SK-N-SH treated with all-trans-retinoic acid at 6 μM for 48 hours (cell line): ENCODE results near the gene C17orf107.

Experiments used
- ATAC-seq: fragments of 200-7000 bp; cut with Tn5 transposase; 3 replicates; pipeline ENCODE4 v1.9.1; 2020; ENCODE audit warnings: mild to moderate bottlenecking, moderate library complexity
- ARNTL ChIP-seq: fragments of 450-650 bp; formaldehyde crosslinking; IDR thresholded peaks from 2 replicates; pipeline ENCODE4 v1.5.0; 2020; ENCODE audit warnings: low read depth, mild to moderate bottlenecking, moderate library complexity, borderline replicate concordance
- BACH2 ChIP-seq: fragments of 250-450 bp; sonication (Bioruptor Pico); IDR thresholded peaks from 2 replicates; pipeline ENCODE4 v1.9.0; 2021; ENCODE audit warnings: mild to moderate bottlenecking, borderline replicate concordance
- CSDC2 ChIP-seq: fragments of 250-450 bp; sonication (Bioruptor Pico); IDR thresholded peaks from 2 replicates; pipeline ENCODE4 v1.5.0; 2020; ENCODE audit warnings: mild to moderate bottlenecking, moderate library complexity
- ESRRG ChIP-seq: fragments of 250-450 bp; sonication (Bioruptor Pico); IDR thresholded peaks from 2 replicates; pipeline ENCODE4 v1.6.1; 2021; ENCODE audit warnings: mild to moderate bottlenecking
- GLIS3 ChIP-seq: fragments of 250-450 bp; sonication (Bioruptor Pico); IDR thresholded peaks from 2 replicates; pipeline ENCODE4 v1.5.0; 2020; ENCODE audit warnings: mild to moderate bottlenecking, moderate library complexity
- ISL1 ChIP-seq: fragments of 250-450 bp; sonication (Bioruptor Pico); IDR thresholded peaks from 2 replicates; pipeline ENCODE4 v2.1.2; 2022; ENCODE audit warnings: mild to moderate bottlenecking, moderate library complexity
- OSR1 ChIP-seq: fragments of 250-450 bp; sonication (Bioruptor Pico); IDR thresholded peaks from 2 replicates; pipeline ENCODE4 v1.8.0; 2022; ENCODE audit warnings: moderate library complexity, mild to moderate bottlenecking, inconsistent platforms
- PATZ1 ChIP-seq: fragments of 250-450 bp; sonication (Bioruptor Pico); IDR thresholded peaks from 2 replicates; pipeline ENCODE4 v1.8.0; 2020; ENCODE audit warnings: mild to moderate bottlenecking, moderate library complexity, borderline replicate concordance
- PPARA ChIP-seq: fragments of 250-450 bp; sonication (Bioruptor Pico); IDR thresholded peaks from 2 replicates; pipeline ENCODE4 v1.5.0; 2020; ENCODE audit warnings: mild to moderate bottlenecking, borderline replicate concordance
- RARB ChIP-seq: fragments of 250-450 bp; sonication (Bioruptor Pico); IDR thresholded peaks from 2 replicates; pipeline ENCODE4 v1.8.0; 2021; ENCODE audit warnings: mild to moderate bottlenecking, moderate library complexity
- SNAI2 ChIP-seq: fragments of 250-450 bp; sonication (Bioruptor Pico); IDR thresholded peaks from 2 replicates; pipeline ENCODE4 v1.5.0; 2020; ENCODE audit warnings: mild to moderate bottlenecking, moderate library complexity
- TCF4 ChIP-seq: fragments of 250-450 bp; sonication (Bioruptor Pico); IDR thresholded peaks from 2 replicates; pipeline ENCODE4 v1.8.0; 2021; ENCODE audit warnings: mild to moderate bottlenecking, moderate library complexity, borderline replicate concordance
- TOX ChIP-seq: fragments of 250-450 bp; sonication (Bioruptor Pico); IDR thresholded peaks from 2 replicates; pipeline ENCODE4 v1.8.0; 2021; ENCODE audit warnings: mild to moderate bottlenecking, moderate library complexity, borderline replicate concordance
- ZC3H10 ChIP-seq: fragments of 250-450 bp; sonication (Bioruptor Pico); IDR thresholded peaks from 2 replicates; pipeline ENCODE4 v1.5.1; 2021; ENCODE audit warnings: mild to moderate bottlenecking, moderate library complexity
- ZFP3 ChIP-seq: fragments of 250-450 bp; sonication (Bioruptor Pico); IDR thresholded peaks from 2 replicates; pipeline ENCODE4 v1.5.0; 2020; ENCODE audit warnings: mild to moderate bottlenecking, moderate library complexity
- ZFP30 ChIP-seq: fragments of 450-650 bp; formaldehyde crosslinking; IDR thresholded peaks from 2 replicates; pipeline ENCODE4 v1.5.0; 2022; ENCODE audit warnings: mild to moderate bottlenecking, moderate library complexity
- ZNF565 ChIP-seq: fragments of 450-650 bp; formaldehyde crosslinking; conservative IDR thresholded peaks from 2 replicates; pipeline ENCODE4 v1.5.0; 2020; ENCODE audit warnings: low read depth, mild to moderate bottlenecking, moderate library complexity
- ZNF70 ChIP-seq: fragments of 450-650 bp; formaldehyde crosslinking; IDR thresholded peaks from 2 replicates; pipeline ENCODE4 v1.5.0; 2020; ENCODE audit warnings: mild to moderate bottlenecking, moderate library complexity
- ZNF8 ChIP-seq: fragments of 450-650 bp; formaldehyde crosslinking; IDR thresholded peaks from 2 replicates; pipeline ENCODE4 v1.5.0; 2020; ENCODE audit warnings: mild to moderate bottlenecking, moderate library complexity
- TF ChIP-seq, protein P1 (sequence below): fragments of 250-450 bp; sonication (Bioruptor Pico); IDR thresholded peaks from 2 replicates; pipeline ENCODE4 v1.5.1; 2020; ENCODE audit warnings: low read depth, mild to moderate bottlenecking, moderate library complexity
- TF ChIP-seq, protein P2 (sequence below): fragments of 250-450 bp; sonication (Bioruptor Pico); IDR thresholded peaks from 2 replicates; pipeline ENCODE4 v1.5.0; 2020; ENCODE audit warnings: mild to moderate bottlenecking, moderate library complexity
- TF ChIP-seq, protein P3 (sequence below): fragments of 250-450 bp; sonication (Bioruptor Pico); IDR thresholded peaks from 2 replicates; pipeline ENCODE4 v1.5.1; 2021; ENCODE audit warnings: mild to moderate bottlenecking, moderate library complexity

C17orf107 gene

GRCh38 chr17:4881761-4882555, 17.4 kb upstream of the C17orf107 start:
- peak; percentile 92 for ATAC-seq
- no peak for TF ChIP-seq PPARA (CRISPR knock-in tag)
- TF ChIP-seq ISL1 (CRISPR knock-in tag) = no peak
- TF ChIP-seq ESRRG (CRISPR knock-in tag) = no peak
- no peak for TF ChIP-seq CSDC2 (CRISPR knock-in tag)
- no peak for TF ChIP-seq ZNF70 (CRISPR knock-in tag)
- no peak for TF ChIP-seq ZNF565 (CRISPR knock-in tag)
- no peak for TF ChIP-seq ZFP3 (CRISPR knock-in tag)
- no peak for TF ChIP-seq SNAI2
- no peak for TF ChIP-seq TCF4
- no peak for TF ChIP-seq ARNTL (CRISPR knock-in tag)
- TF ChIP-seq ZFP30 = no peak
- TF ChIP-seq, protein P1, sequence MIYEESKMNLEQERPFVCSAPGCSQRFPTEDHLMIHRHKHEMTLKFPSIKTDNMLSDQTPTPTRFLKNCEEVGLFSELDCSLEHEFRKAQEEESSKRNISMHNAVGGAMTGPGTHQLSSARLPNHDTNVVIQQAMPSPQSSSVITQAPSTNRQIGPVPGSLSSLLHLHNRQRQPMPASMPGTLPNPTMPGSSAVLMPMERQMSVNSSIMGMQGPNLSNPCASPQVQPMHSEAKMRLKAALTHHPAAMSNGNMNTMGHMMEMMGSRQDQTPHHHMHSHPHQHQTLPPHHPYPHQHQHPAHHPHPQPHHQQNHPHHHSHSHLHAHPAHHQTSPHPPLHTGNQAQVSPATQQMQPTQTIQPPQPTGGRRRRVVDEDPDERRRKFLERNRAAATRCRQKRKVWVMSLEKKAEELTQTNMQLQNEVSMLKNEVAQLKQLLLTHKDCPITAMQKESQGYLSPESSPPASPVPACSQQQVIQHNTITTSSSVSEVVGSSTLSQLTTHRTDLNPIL (CRISPR knock-in tag) = no peak
- TF ChIP-seq ZNF8 (CRISPR knock-in tag) = no peak
- no peak for TF ChIP-seq PATZ1 (CRISPR knock-in tag)
- TF ChIP-seq GLIS3 = no peak
- no peak for TF ChIP-seq ZC3H10 (CRISPR knock-in tag)
- TF ChIP-seq, protein P2, sequence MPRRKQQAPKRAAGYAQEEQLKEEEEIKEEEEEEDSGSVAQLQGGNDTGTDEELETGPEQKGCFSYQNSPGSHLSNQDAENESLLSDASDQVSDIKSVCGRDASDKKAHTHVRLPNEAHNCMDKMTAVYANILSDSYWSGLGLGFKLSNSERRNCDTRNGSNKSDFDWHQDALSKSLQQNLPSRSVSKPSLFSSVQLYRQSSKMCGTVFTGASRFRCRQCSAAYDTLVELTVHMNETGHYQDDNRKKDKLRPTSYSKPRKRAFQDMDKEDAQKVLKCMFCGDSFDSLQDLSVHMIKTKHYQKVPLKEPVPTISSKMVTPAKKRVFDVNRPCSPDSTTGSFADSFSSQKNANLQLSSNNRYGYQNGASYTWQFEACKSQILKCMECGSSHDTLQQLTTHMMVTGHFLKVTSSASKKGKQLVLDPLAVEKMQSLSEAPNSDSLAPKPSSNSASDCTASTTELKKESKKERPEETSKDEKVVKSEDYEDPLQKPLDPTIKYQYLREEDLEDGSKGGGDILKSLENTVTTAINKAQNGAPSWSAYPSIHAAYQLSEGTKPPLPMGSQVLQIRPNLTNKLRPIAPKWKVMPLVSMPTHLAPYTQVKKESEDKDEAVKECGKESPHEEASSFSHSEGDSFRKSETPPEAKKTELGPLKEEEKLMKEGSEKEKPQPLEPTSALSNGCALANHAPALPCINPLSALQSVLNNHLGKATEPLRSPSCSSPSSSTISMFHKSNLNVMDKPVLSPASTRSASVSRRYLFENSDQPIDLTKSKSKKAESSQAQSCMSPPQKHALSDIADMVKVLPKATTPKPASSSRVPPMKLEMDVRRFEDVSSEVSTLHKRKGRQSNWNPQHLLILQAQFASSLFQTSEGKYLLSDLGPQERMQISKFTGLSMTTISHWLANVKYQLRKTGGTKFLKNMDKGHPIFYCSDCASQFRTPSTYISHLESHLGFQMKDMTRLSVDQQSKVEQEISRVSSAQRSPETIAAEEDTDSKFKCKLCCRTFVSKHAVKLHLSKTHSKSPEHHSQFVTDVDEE (CRISPR knock-in tag) = no peak
- no peak for TF ChIP-seq BACH2
- TF ChIP-seq TOX = no peak
- no peak for TF ChIP-seq OSR1 (CRISPR knock-in tag)

GRCh38 chr17:4884489-4884888, 14.8 kb upstream of the C17orf107 start:
- no peak for ATAC-seq
- no peak for TF ChIP-seq ZFP3 (CRISPR knock-in tag)
- TF ChIP-seq ARNTL (CRISPR knock-in tag) = no peak
- no peak for TF ChIP-seq ZNF8 (CRISPR knock-in tag)
- no peak for TF ChIP-seq PATZ1 (CRISPR knock-in tag)
- TF ChIP-seq SNAI2 = no peak
- TF ChIP-seq ZNF70 (CRISPR knock-in tag) = no peak
- TF ChIP-seq, protein P1 (CRISPR knock-in tag) = no peak
- no peak for TF ChIP-seq RARB (CRISPR knock-in tag)
- no peak for TF ChIP-seq BACH2
- TF ChIP-seq, protein P2 (CRISPR knock-in tag) = no peak
- TF ChIP-seq ZC3H10 (CRISPR knock-in tag) = no peak
- TF ChIP-seq TOX = no peak
- no peak for TF ChIP-seq ZFP30
- TF ChIP-seq PPARA (CRISPR knock-in tag) = no peak
- TF ChIP-seq, protein P3, sequence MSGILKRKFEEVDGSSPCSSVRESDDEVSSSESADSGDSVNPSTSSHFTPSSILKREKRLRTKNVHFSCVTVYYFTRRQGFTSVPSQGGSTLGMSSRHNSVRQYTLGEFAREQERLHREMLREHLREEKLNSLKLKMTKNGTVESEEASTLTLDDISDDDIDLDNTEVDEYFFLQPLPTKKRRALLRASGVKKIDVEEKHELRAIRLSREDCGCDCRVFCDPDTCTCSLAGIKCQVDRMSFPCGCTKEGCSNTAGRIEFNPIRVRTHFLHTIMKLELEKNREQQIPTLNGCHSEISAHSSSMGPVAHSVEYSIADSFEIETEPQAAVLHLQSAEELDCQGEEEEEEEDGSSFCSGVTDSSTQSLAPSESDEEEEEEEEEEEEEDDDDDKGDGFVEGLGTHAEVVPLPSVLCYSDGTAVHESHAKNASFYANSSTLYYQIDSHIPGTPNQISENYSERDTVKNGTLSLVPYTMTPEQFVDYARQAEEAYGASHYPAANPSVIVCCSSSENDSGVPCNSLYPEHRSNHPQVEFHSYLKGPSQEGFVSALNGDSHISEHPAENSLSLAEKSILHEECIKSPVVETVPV (CRISPR knock-in tag) = no peak
- TF ChIP-seq, all 23 proteins: peak for 0
